Ishikawa (cell line): Measurements from ENCODE around the gene ME2.

Experiments used
- CEBPB ChIP-seq: IDR thresholded peaks from 2 replicates; pipeline ENCODE4 v1.6.1; 2012
- CREB1 ChIP-seq: IDR thresholded peaks from 2 replicates; pipeline ENCODE4 v1.6.1; 2012; ENCODE audit warnings: low read depth
- EGR1 ChIP-seq: IDR thresholded peaks from 2 replicates; pipeline ENCODE4 v1.6.1; 2012
- EP300 ChIP-seq: IDR thresholded peaks from 2 replicates; pipeline ENCODE4 v1.6.1; 2012; ENCODE audit warnings: borderline replicate concordance
- FOXM1 ChIP-seq: IDR thresholded peaks from 2 replicates; pipeline ENCODE4 v1.6.1; 2012; ENCODE audit warnings: low read depth, borderline replicate concordance
- NFIC ChIP-seq: IDR thresholded peaks from 2 replicates; pipeline ENCODE4 v1.6.1; 2012
- RAD21 ChIP-seq: IDR thresholded peaks from 2 replicates; pipeline ENCODE4 v1.6.1; 2012; ENCODE audit warnings: low read depth
- TAF1 ChIP-seq: IDR thresholded peaks from 2 replicates; pipeline ENCODE4 v1.6.1; 2012; ENCODE audit warnings: low read depth, mild to moderate bottlenecking
- TCF12 ChIP-seq: IDR thresholded peaks from 2 replicates; pipeline ENCODE4 v1.6.1; 2012; ENCODE audit warnings: low read depth
- TEAD4 ChIP-seq: IDR thresholded peaks from 2 replicates; pipeline ENCODE4 v1.6.1; 2012
- YY1 ChIP-seq: IDR thresholded peaks from 2 replicates; pipeline ENCODE4 v1.6.1; 2012; ENCODE audit warnings: low read depth
- ZBTB7A ChIP-seq: IDR thresholded peaks from 2 replicates; pipeline ENCODE4 v1.6.1; 2012; ENCODE audit warnings: low read depth
- TF ChIP-seq, protein P1 (sequence below): IDR thresholded peaks from 2 replicates; pipeline ENCODE4 v1.6.1; 2012
- TF ChIP-seq, protein P2 (sequence below): IDR thresholded peaks from 2 replicates; pipeline ENCODE4 v1.6.1; 2012
- TF ChIP-seq, protein P3 (sequence below): IDR thresholded peaks from 2 replicates; pipeline ENCODE4 v1.6.1; 2012; ENCODE audit warnings: low read depth, mild to moderate bottlenecking

Gene ME2

DNA sequence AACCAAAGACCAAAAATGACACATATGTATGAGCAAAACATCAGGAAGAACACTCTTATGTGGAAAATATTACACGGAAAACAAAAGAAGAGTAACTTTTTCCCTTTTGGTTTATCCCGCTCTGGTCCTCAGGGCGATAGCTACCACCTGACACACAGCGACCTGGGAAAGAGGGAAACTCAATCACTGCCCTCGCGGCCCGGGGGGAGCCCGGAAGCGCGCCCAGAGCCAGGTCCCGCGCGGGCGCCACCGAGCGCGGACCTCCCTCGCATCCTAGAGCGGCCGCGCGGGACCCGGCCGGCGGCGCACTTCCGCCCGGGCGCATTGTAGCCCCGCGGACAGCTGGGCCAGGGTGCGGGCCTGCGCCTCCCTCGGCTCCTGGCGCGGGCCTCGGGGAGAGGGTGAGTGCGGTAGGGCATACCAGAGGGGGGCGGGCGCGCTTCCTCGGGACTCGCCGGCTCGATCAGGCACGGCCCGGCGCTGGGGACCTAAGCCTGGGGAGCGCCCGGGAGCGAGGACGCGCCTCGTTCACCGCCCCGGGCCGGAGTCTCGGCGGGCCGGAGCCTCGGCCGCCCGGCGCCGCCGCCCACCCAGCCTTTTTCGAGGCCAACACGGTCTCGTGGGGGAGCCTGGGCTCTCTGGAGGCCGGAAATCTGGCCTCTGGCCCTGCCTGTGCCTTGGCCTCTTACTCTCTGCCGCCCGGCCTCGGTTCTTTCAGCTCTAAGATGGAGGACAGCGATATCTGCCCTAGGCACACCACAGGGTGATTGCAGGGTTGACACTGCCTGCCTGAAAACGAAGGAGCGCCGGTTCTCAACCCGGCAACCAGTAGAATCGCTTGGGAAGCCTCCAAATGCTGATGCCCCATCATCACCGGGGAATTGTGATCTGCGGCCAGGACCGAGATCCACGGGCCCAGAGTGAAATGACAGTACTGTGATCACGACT, 89.1 kb downstream of the ME2 start, which contains the start of gene ELAC1:
Gene ELAC1, plus strand, starts transcription at position 327 of the 948 bp plus-strand sequence. CDS start 6,365 bp downstream, outside the sequence.
- TF ChIP-seq TCF12 (peak; percentile 39; the same call in 1 of the 2 replicates), YY1 (peak; percentile 5; the same call in 1 of the 2 replicates), ZBTB7A (no peak), NFIC (peak; percentile 11; the same call in 1 of the 2 replicates), TAF1 (peak; percentile 79), CREB1 (no peak)
- TF ChIP-seq, protein P1, sequence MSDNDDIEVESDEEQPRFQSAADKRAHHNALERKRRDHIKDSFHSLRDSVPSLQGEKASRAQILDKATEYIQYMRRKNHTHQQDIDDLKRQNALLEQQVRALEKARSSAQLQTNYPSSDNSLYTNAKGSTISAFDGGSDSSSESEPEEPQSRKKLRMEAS: peak; percentile 83
- TF ChIP-seq, protein P2, sequence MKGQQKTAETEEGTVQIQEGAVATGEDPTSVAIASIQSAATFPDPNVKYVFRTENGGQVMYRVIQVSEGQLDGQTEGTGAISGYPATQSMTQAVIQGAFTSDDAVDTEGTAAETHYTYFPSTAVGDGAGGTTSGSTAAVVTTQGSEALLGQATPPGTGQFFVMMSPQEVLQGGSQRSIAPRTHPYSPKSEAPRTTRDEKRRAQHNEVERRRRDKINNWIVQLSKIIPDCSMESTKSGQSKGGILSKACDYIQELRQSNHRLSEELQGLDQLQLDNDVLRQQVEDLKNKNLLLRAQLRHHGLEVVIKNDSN: 0 out of 2 replicates have a peak, but pooled peaks have one; percentile 16

DNA sequence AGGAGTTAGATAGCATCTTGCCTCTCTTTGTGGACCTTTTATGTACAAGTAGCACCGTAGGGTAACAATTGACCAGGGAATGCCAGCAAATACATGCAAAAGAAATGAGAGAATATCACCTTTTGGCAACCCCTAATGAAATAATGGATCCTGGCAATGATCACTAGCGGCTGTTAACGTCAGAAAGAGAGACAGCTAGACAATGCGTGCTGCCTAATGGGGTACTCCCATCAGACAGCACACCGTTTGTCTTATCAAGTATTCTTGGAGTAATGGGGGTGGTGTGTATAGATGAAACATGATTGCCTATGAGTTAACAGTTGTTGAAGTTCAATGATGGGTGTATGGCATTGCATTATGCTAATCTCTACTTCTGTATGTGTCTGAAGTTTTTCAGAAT, 90.5 kb downstream of the ME2 start:
- TF ChIP-seq CEBPB (no peak), EGR1 (no peak), TAF1 (no peak), TCF12 (no peak), CREB1 (no peak), ZBTB7A (no peak), FOXM1 (no peak), RAD21 (no peak), EP300 (no peak)
- TF ChIP-seq, protein P3, sequence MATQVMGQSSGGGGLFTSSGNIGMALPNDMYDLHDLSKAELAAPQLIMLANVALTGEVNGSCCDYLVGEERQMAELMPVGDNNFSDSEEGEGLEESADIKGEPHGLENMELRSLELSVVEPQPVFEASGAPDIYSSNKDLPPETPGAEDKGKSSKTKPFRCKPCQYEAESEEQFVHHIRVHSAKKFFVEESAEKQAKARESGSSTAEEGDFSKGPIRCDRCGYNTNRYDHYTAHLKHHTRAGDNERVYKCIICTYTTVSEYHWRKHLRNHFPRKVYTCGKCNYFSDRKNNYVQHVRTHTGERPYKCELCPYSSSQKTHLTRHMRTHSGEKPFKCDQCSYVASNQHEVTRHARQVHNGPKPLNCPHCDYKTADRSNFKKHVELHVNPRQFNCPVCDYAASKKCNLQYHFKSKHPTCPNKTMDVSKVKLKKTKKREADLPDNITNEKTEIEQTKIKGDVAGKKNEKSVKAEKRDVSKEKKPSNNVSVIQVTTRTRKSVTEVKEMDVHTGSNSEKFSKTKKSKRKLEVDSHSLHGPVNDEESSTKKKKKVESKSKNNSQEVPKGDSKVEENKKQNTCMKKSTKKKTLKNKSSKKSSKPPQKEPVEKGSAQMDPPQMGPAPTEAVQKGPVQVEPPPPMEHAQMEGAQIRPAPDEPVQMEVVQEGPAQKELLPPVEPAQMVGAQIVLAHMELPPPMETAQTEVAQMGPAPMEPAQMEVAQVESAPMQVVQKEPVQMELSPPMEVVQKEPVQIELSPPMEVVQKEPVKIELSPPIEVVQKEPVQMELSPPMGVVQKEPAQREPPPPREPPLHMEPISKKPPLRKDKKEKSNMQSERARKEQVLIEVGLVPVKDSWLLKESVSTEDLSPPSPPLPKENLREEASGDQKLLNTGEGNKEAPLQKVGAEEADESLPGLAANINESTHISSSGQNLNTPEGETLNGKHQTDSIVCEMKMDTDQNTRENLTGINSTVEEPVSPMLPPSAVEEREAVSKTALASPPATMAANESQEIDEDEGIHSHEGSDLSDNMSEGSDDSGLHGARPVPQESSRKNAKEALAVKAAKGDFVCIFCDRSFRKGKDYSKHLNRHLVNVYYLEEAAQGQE: no peak
- TF ChIP-seq, protein P1: no peak
- TF ChIP-seq, protein P2: no peak

DNA sequence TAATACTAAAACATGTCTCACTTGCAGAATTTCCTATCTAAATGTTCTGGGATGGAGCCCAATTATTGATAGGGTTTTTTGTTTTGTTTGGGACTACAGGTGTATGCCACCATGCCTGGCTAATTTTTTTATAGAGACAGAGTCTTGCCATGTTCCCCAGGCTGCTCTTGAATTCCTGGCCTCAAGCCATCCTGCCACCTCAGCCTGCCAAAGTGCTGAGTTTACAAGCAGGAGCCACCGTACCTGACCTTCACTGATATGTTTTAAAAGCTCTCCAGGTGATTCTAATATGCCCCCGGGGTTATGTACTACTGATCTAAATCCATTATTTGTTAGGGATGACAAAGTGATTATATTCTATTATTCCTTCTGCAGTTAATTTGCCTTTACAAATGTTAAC, 91.1 kb downstream of the ME2 start:
- no peak for TF ChIP-seq RAD21
- TF ChIP-seq NFIC: 0 out of 2 replicates have a peak, but pooled peaks have one; percentile 17

DNA sequence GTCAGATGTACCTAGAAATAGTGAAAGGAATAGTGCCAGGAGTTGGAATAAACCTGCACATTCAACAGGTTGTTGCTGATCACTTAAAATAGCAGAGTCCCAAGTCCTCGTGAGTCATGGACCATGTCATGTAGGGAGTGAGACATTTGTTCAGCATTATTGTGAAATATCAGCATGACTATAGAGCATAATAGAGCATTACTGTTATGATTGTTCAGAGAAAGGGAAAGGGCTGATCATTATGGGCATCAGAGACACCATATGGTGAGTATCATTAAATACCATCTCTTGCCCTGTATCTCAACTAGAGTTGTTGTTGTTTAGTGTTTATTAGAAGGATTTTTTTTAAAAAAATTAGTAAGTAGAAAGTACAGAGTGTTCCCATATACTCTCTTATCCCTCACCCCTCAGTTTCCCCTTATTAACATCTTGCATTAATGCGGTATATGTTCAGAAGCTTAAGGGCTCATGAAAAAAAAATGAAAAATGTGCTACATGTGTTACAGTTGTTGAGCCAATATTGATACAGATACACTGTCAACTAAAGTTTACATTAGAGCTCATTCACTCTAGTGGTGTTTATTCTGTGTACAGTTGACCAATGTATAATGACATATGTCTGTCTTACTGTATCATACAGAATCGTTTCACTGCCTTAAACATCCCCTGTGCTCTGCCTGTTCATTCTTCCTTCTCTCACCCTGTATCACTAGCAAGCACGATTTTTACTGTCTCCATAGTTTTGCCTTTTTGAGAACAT, 94.6 kb downstream of the ME2 start:
- TF ChIP-seq EGR1 (no peak), RAD21 (no peak), FOXM1 (no peak), YY1 (no peak), ZBTB7A (no peak), TCF12 (no peak), CEBPB (no peak), TEAD4 (no peak), CREB1 (no peak), TAF1 (no peak)
- TF ChIP-seq, protein P3: no peak
- TF ChIP-seq, protein P1: no peak
- TF ChIP-seq, protein P2: no peak
